ENCODE measurements around the gene MDN1.
"Not testable (repeated sequence)": the region's sequence is repeated elsewhere in the genome, so short reads cannot be mapped to it uniquely, and the experiment has no call there.

The MDN1 gene

GRCh38 chr6:89807581-89807980, 12.0 kb downstream of the MDN1 start:
- no peak for DNase-seq (ENCODE audit: low read depth)

GRCh38 chr6:89805814-89806371, 13.7 kb downstream of the MDN1 start:
- DNase-seq (ENCODE audit: low read depth): no peak

GRCh38 chr6:89803271-89803670, 16.3 kb downstream of the MDN1 start:
- DNase-seq (ENCODE audit: low read depth): no peak

- no peak for DNase-seq (ENCODE audit: low read depth)
Observed at GRCh38 chr6:89799756-89800155, 19.8 kb downstream of the MDN1 start.

- no peak for DNase-seq (ENCODE audit: low read depth)
Observed at GRCh38 chr6:89799096-89799495, 20.5 kb downstream of the MDN1 start.

- peak; percentile 3 for DNase-seq (ENCODE audit: low read depth)
Observed at GRCh38 chr6:89797317-89797716, 22.3 kb downstream of the MDN1 start.

GRCh38 chr6:89794324-89794723, 25.3 kb downstream of the MDN1 start:
- no peak for DNase-seq (ENCODE audit: low read depth)

GRCh38 chr6:89793586-89793985, 26.0 kb downstream of the MDN1 start:
- DNase-seq (ENCODE audit: low read depth): no peak

GRCh38 chr6:89792881-89793280, 26.7 kb downstream of the MDN1 start:
- no peak for DNase-seq (ENCODE audit: low read depth)

GRCh38 chr6:89790403-89790802, 29.2 kb downstream of the MDN1 start:
- DNase-seq (ENCODE audit: low read depth): no peak

GRCh38 chr6:89789980-89790379, 29.6 kb downstream of the MDN1 start:
- DNase-seq (ENCODE audit: low read depth): no peak

- no peak for DNase-seq (ENCODE audit: low read depth)
Observed at GRCh38 chr6:89787660-89788328, 31.8 kb downstream of the MDN1 start.

- DNase-seq (ENCODE audit: low read depth): no peak
Observed at GRCh38 chr6:89786970-89787369, 32.6 kb downstream of the MDN1 start.

- DNase-seq (ENCODE audit: low read depth): no peak
Observed at GRCh38 chr6:89784838-89785237, 34.8 kb downstream of the MDN1 start.

- not testable (repeated sequence) for DNase-seq (ENCODE audit: low read depth)
Observed at GRCh38 chr6:89783293-89783692, 36.3 kb downstream of the MDN1 start.

- no peak for DNase-seq (ENCODE audit: low read depth)
Observed at GRCh38 chr6:89782222-89782621, 37.4 kb downstream of the MDN1 start.

- DNase-seq (ENCODE audit: low read depth): no peak
Observed at GRCh38 chr6:89781070-89782034, 38.2 kb downstream of the MDN1 start.

- DNase-seq (ENCODE audit: low read depth): no peak
Observed at GRCh38 chr6:89777455-89777854, 42.1 kb downstream of the MDN1 start.

GRCh38 chr6:89776583-89777233, 42.9 kb downstream of the MDN1 start:
- no peak for DNase-seq (ENCODE audit: low read depth)

- no peak for DNase-seq (ENCODE audit: low read depth)
Observed at GRCh38 chr6:89775150-89775549, 44.4 kb downstream of the MDN1 start.

- no peak for DNase-seq (ENCODE audit: low read depth)
Observed at GRCh38 chr6:89769572-89769971, 50.0 kb downstream of the MDN1 start.

GRCh38 chr6:89768324-89768723, 51.3 kb downstream of the MDN1 start:
- no peak for DNase-seq (ENCODE audit: low read depth)

Data from fibroblast of the conjunctiva (primary cell).